NCI-H128 (cell line): ENCODE results near the gene SEMA3G.

ENCODE experiments used
- DNase-seq: peaks from one replicate; lab custom pipeline; 2025; ENCODE audit not compliant: unreplicated experiment; lab: John Stamatoyannopoulos, UW

The SEMA3G gene

GRCh38 chr3:52440249-52440551, 4.7 kb downstream of the SEMA3G start:
- no peak for DNase-seq

DNA sequence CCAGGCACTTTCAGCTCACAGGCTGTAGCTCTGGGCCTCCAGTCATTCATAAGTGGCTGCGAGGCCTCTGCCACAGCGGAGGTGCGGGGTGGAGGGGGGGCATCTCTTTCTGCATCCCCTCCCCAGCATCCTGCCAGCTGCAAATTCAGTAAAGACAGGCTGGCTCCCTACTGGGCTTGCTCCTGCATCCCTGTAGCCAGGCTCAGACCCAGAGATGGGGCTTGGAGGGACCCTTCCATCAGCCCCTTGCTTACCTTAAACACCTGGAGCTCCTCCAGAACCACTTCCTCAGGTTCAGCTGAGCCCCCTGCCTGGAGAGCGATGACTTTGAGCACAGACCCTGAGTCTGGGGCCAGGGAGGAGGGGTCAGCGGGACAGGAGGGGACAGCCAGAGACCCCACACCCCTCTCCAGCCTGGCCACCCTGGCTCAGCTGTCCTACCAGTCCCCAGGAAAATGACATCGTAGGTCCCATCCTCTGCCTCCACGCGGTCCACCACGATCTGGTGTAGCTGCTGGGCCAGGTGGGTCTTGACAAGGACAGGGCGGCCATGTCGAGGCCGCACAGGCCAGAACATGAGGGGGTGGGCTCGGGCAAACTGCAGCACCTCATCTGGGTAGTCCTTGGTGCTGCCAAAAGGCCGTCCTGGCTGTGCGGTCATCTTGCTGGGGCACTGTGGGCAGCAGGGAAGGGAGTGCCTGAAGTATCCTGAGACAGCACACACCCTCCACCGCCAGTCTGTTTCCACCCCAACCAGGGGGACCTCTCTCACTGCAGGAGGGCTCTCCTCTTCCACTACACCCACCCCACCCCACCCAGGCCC, 5.3 kb downstream of the SEMA3G start:
- DNase-seq: no peak

GRCh38 chr3:52438579-52439425, 6.1 kb downstream of the SEMA3G start:
- no peak for DNase-seq

DNA sequence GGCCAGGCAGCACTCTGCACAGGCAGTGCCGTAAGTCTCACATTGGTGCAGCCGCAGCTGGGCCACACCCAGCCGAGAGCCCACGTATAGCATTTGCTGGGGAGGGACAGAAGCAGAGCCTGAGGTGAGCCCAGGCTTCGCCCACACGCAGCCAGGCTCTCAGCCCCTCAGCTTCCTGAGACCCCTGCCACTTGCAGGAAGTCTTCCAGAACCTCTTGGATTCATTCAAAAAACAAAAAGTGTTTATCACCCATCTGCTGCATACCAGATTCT, 6.9 kb downstream of the SEMA3G start:
- no peak for DNase-seq

- no peak for DNase-seq
Measured at GRCh38 chr3:52437326-52438103, 7.4 kb downstream of the SEMA3G start.

DNA sequence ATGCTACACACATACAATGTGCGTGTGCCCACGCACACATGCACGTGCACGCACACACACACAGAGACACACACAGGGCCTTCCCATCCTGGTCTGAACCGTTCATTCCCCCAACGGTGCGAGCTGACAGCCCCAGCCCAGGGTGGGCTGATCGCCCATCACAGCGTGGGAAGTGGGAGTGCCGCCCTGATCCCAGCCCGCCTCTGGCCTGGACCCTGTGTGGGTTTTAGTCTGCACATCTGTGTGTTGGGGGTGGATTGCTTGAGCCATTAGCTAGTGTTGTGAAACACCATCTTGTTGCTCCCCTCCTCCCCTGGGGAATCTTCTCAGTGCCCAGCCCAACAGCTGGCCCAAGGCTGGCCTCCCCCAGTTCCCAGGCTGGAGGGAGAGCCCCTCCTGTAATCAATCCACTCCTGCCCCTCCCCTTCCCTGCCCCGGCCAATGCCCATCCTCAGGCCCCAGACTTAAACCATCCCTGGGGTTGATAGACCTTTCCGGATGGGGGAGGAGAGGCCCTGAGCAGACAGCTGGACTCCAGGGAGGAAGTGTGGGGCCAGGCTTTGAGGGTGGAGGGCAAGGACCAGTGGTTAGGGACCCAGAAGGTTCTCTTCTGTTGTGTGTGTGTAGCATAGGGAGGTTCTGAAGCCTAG, 8.3 kb downstream of the SEMA3G start:
- DNase-seq: no peak

DNA sequence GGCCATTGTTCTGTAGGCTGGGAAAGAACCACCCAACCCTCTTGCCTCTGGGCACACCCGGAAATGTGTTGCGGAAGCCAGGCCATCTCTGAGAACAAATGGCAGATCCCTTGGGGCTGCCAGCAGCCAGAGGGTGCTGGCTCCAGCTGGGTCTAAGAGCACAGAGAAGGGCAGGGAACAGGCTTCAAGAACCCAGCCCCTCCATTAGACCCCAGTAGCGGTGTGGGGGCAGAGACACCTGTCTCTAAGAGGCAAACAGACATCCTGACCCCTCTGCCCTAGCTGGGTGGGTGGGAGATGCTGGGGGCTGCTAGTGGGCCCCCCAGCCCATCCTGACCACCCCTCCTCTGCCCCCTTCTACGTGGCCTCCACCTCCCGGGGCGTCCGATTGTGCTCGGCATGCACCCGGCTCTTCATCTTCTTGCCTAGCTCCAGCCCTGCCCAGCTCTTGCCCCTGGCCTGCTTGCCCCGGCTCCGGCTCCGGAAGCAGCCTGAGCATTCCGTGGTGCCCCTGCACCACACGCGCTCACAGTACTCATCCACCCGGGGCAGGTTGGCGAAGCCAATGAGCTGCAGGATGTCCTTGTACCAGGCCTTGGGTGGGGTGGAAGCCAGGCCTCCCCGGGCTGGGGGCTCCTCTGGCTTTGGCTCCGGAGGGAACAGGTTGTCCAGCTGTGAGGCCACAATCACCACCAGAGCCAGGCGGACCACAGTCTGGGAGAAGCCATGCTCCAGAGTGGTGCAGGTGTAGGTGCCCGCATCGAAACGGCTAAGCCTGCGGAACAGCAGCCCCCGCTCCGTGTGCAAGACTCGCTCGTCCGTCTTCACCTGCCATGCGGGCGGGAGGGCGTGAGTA, 9.4 kb downstream of the SEMA3G start:
- DNase-seq: no peak

DNA sequence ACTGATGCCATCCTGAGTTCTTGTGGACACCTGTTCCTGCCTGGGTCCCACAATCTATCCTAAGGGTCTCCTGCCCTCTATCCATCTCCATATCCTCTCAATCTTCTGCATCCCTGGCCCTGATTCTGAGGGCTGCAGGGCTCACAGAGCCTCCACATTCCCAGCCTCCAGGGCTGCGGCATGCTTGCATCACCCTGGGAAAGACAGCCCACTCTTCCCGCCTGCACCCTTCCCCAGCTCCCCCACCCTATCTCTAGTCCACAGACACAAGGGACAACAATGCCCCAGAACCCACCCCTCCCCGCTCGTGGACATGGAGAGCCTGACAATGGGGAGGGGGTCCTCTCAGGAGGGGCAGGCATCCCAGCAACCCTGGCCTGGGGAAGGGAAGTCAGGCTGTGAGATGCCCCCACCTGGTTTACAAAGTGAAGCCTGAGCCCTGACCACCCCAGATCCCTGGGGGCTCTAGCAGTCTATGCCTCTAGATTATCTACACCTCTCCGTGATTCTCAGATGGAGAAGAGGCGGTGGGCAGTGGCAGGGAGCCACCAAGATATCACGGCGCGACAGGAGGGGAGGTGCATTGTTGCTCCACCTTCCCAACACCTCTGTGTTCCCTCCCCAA, 10.3 kb downstream of the SEMA3G start:
- DNase-seq: no peak

DNA sequence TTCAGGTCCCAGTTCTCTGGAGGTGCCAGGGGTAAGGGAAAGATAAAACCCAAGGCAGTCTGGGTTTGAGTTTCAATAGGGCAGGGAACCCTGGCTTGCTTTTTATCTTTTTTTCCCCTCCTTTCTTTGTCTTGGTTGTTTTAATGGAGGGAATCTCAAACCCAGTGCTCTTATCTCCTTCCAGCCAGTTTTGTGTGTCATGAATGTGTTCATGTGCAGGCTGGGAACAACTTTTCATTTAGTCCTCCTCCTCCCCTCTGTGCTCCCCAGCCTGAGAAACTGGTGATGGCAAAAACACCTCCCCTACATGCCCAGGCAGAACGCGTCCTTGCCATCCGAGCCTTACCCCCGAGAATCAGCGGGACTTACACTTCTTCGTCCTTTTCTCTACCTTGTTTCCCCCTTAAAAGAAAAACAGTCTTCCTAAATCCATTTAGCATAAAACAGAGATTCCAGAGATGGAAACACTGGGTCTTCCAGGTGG, 10.9 kb downstream of the SEMA3G start:
- DNase-seq: no peak

DNA sequence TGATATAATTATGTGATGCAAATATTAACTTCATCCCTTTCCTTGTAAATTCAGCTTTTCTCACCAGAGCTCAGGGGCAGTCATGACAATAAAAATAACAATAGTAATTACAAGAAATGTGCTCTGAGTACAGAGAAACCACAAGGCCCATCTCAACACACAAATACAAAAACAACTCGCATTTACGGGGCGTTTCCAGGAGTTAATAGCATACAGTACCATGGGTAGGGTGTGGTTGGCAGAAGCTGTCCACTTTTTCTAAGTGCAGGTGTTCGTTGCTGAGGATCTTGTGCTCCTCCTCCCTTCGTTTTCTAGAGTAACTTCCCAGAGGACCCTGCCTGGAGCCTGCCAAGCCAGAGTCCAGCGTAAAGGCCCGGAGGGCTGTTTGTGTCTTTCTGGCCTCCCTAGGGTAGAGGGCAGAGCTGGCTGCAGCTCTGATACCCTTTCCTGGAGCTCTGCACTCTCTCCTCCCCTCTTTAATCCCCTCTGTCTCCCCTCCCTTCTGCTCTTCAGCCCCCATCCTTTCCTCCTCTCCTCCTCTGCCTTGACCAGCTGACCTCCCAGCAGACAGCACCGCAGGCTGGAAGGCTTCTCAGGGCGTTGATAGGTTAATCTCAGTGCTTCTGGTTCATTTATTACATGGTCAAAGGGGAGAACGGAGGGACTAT, 11.4 kb downstream of the SEMA3G start:
- DNase-seq: no peak

DNA sequence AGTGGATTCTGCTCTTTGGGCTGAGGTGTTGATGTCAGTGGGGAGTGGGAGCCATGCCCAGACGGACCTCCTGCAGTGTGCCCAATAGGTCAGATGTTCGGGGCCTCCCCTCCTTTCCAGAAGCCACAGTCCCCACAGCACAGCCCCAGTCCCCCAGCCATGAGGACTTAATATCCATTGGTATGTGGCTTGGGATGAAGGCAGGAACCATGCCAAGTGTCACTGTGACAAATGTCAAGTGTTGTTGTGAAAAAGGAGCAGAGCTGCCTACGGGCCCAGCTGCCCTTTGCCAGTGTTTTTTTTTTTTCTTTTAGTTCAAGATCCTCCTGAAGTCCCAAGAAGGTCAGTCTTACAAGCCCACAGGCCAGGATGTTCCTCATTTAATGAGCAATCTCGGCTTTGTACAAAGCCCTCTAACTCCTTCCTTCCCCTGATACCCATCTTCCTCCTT, 12.2 kb downstream of the SEMA3G start:
- no peak for DNase-seq

DNA sequence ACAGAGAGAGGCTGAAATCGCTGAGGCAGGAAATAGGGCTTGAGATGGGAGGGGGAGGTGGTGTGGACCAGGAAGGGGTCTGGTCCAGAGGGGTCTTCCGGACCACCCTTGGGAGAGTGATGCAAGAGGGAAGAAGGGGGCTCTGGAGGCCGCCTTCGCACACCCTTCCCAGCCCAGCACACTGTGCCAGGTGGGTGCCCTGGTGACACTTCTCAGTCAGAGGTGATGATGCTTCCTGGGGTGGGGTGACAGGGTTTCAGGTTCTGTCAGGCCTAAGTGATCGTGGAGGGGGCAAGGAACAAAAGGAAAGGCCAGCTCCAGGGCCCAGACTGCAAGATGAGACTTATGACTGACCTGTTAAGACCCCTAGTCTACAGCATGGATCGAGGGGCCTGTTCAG, 12.7 kb downstream of the SEMA3G start:
- DNase-seq: no peak

GRCh38 chr3:52431459-52432223, 13.3 kb downstream of the SEMA3G start:
- DNase-seq: no peak

DNA sequence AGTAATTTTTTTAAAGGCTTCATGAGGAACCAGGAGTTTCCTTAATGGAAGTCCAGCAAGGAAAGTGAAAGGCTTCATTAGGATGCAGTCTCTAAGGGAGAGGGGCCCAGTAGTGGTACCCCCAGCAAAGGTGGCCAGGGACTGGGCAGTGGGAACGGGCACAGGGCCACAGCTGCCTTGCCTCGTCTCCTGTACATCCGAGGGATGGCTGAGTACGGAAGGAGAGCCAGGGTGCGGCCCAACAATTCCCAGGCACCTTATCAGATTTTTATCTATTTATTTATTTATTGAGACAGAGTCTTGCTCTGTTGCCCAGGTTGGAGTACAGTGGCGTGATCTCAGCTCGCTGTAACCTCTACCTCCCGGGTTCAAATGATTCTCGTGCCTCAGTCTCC, 14.5 kb downstream of the SEMA3G start:
- DNase-seq: no peak

DNA sequence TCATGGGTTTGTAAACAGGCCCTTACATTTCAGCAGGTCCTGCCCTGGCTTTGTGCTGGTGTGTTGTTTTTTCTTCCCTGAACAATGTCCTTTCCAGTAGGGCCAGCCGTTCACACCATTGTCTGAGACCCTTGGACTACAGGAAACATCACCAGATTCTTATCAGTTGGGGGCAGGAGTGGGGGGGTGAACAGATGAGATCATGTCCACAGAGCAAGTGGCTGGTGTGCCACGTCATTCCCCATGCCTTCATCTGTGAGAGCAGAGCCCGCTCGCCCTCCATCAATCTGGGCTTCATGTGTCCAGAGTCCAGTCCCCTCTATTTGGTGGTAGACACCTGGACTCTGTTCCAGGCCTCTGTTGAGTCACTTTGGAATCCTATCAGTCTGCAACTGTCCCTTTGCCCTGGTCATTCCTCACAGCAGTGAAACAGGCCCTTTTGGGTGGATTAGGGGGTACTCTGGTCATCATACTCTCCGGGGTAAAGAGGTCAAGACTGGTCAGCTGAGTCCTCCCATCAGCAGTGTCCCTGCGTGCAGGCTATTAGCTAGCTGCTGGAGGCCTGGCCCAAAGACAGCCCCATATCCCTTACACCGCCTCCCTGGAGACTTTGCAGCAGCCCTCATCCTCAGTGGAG, 15.0 kb downstream of the SEMA3G start:
- no peak for DNase-seq

GRCh38 chr3:52429031-52429430, 15.9 kb downstream of the SEMA3G start:
- no peak for DNase-seq

GRCh38 chr3:52428151-52429005, 16.5 kb downstream of the SEMA3G start:
- DNase-seq: no peak
